Keratinocyte (primary cell): ENCODE data around the gene DENND4B. TPM values are rescaled to one million over a fixed set of nuclear protein-coding genes. Genes with fewer than 3 reads are reported as not detected.

Experiments
- DNase-seq: peaks from one replicate; pipeline ENCODE4 v3.0.0-alpha.2; 2011; ENCODE audit warnings: low read depth, missing footprints, low spot score
- FAIRE-seq: peaks from 2 replicates; lab custom pipeline; 2011; peaks lifted over from hg19 to GRCh38; lab: Jason Lieb, UNC
- H2AFZ ChIP-seq: 2 replicates; pipeline ENCODE4 v1.6.0; 2012; ENCODE audit warnings: low read length, control low read depth, inconsistent platforms; ENCODE audit not compliant: control insufficient read depth
- H3K27ac ChIP-seq: 2 replicates; pipeline ENCODE4 v1.5.1; 2011; ENCODE audit warnings: low read length; ENCODE audit not compliant: control insufficient read depth, insufficient read depth
- H3K27me3 ChIP-seq: 3 replicates; pipeline ENCODE4 v1.6.0; 2011; ENCODE audit warnings: low read length; ENCODE audit not compliant: control insufficient read depth, insufficient read depth; ENCODE audit errors: extremely low read depth
- H3K36me3 ChIP-seq, 2 experiments: 2 replicates in 1 of 2; 3 replicates in 1 of 2; pipeline ENCODE4 v1.5.1; 2011; ENCODE audit warnings: low read length in 2 of 2, mild to moderate bottlenecking in 1 of 2; ENCODE audit not compliant: control insufficient read depth in 2 of 2, insufficient read depth in 2 of 2; ENCODE audit errors: extremely low read depth in 1 of 2
- H3K4me1 ChIP-seq: 3 replicates; pipeline ENCODE4 v1.5.1; 2011; ENCODE audit warnings: low read length; ENCODE audit not compliant: control insufficient read depth, insufficient read depth; ENCODE audit errors: extremely low read depth
- H3K4me2 ChIP-seq: 3 replicates; pipeline ENCODE4 v1.6.0; 2011; ENCODE audit warnings: low read depth, low read length; ENCODE audit not compliant: control insufficient read depth, insufficient read depth; ENCODE audit errors: extremely low read depth
- H3K4me3 ChIP-seq, 3 experiments: fragments of 200-600 bp in 1 of 3; sonication (generic) in 1 of 3; 2 replicates in 2 of 3; 3 replicates in 1 of 3; pipeline ENCODE4 v1.5.1; 2011 to 2016; ENCODE audit warnings: low read length in 3 of 3, mild to moderate bottlenecking in 3 of 3, control low read depth in 2 of 3, inconsistent platforms in 1 of 3, low read depth in 1 of 3, mixed read lengths in 1 of 3, mixed run types in 1 of 3, moderate library complexity in 1 of 3; ENCODE audit not compliant: control insufficient read depth in 2 of 3, insufficient read depth in 2 of 3; ENCODE audit errors: extremely low read depth in 1 of 3
- H3K79me2 ChIP-seq: 2 replicates; pipeline ENCODE4 v1.6.0; 2012; ENCODE audit warnings: low read length; ENCODE audit not compliant: control insufficient read depth, insufficient read depth
- H3K9ac ChIP-seq: 3 replicates; pipeline ENCODE4 v1.6.0; 2011; ENCODE audit warnings: low read length; ENCODE audit not compliant: control insufficient read depth, insufficient read depth; ENCODE audit errors: extremely low read depth
- H3K9me1 ChIP-seq: 3 replicates; pipeline ENCODE4 v1.6.0; 2011; ENCODE audit warnings: low read length; ENCODE audit not compliant: control insufficient read depth, insufficient read depth; ENCODE audit errors: extremely low read depth
- H3K9me3 ChIP-seq: 2 replicates; pipeline ENCODE4 v1.5.1; 2012; ENCODE audit warnings: low read depth, low read length; ENCODE audit not compliant: control insufficient read depth
- H4K20me1 ChIP-seq: 3 replicates; pipeline ENCODE4 v1.6.0; 2011; ENCODE audit warnings: low read length; ENCODE audit not compliant: control insufficient read depth, insufficient read depth; ENCODE audit errors: extremely low read depth
- CTCF ChIP-seq, 3 experiments: IDR thresholded peaks in 1 of 3; conservative IDR thresholded peaks in 1 of 3; optimal IDR thresholded peaks in 1 of 3; 2 replicates in 2 of 3; 3 replicates in 1 of 3; pipeline versions ENCODE3 to v1.5.1; 2011; ENCODE audit warnings: low read length in 3 of 3, mild to moderate bottlenecking in 3 of 3, moderate library complexity in 2 of 3, control low read depth in 1 of 3, inconsistent platforms in 1 of 3; ENCODE audit not compliant: insufficient read depth in 2 of 3; ENCODE audit errors: extremely low read depth in 1 of 3
- EZH2 ChIP-seq: IDR thresholded peaks from one replicate; pipeline ENCODE4 v1.6.1; 2012; ENCODE audit warnings: inconsistent platforms, mild to moderate bottlenecking, low read length, moderate library complexity
- dilution Hi-C: fragments of 300-500 bp; cut with MboI; formaldehyde crosslinking; loops from one replicate; pipeline ENCODE4 v1.7.0; 2020; ENCODE audit warnings: low sequenced_read_pairs; ENCODE audit not compliant: extremely low pct_ligation_motif_present
- polyA plus RNA-seq, 5 experiments: library from polyadenylated mRNA; depleted of rRNA in 3 of 5; stranded (reverse) in 3 of 5; stranded (forward) in 1 of 5; unstranded in 1 of 5; fragments of >200 nt; gene quantifications; 1 replicate in 1 of 5; 2 replicates in 3 of 5; 3 replicates in 1 of 5; pipeline versions ENCODE4 v1.2.1 to v1.2.3, GENCODE V29; 2011 to 2012; ENCODE audit warnings: missing spikeins in 2 of 5, low read depth in 1 of 5, low replicate concordance in 1 of 5

Gene DENND4B
- polyA plus RNA-seq, 1 donor (not counting 4 experiments of a cell fraction or from before 2014, with no cell fraction given), result 7.9 TPM

DNA sequence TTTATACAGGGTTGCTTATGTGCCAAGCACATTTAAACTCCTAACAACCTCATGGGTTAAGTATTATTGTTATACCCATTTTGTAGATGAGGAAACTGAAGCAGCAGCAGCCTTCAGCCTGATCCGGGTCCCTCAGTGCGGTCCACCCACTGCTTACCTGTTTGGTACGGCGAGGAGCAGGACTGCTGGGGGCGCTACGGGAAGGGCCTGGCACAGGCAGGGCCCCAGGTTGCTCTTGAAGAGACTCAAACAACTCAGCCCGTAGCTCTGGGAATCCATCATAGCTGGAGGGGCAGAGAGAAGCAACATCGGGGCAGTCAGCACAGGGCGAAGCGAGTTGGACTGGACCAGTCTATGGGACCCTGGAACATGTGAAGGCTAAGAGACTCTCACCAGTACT is 9.2 kb downstream of the DENND4B start:
- Histone ChIP-seq H3K27ac (no peak overlapping the region), H3K9me3 (no peaks in the 10 kb centered on the region), H3K9me1 (no peaks in the 10 kb centered on the region), H3K4me2 (no peak overlapping the region), H3K36me3 (peaks cover 43 to 45% of the 10 kb centered on the region in 2 experiments), H4K20me1 (no peaks in the 10 kb centered on the region), H3K79me2 (no peaks in the 10 kb centered on the region), H3K4me1 (no peaks in the 10 kb centered on the region), H2AFZ (no peak overlapping the region), H3K9ac (no peak overlapping the region), H3K27me3 (no peaks in the 10 kb centered on the region), H3K4me3 (no peak overlapping the region)
- dilution Hi-C loops, result no loop called here
- no peak for FAIRE-seq
- DNase-seq, result no peak
- no peak for TF ChIP-seq CTCF (optimal IDR thresholded peaks at IDR 0.05 in 1 of 3, IDR thresholded peaks at IDR 0.05 in 1 of 3, conservative IDR thresholded peaks at IDR 0.05 in 1 of 3; ENCODE audit: extremely low read depth in 1 of 3, insufficient read depth in 2 of 3, low read length in 3 of 3)
- no peak for TF ChIP-seq EZH2

DNA sequence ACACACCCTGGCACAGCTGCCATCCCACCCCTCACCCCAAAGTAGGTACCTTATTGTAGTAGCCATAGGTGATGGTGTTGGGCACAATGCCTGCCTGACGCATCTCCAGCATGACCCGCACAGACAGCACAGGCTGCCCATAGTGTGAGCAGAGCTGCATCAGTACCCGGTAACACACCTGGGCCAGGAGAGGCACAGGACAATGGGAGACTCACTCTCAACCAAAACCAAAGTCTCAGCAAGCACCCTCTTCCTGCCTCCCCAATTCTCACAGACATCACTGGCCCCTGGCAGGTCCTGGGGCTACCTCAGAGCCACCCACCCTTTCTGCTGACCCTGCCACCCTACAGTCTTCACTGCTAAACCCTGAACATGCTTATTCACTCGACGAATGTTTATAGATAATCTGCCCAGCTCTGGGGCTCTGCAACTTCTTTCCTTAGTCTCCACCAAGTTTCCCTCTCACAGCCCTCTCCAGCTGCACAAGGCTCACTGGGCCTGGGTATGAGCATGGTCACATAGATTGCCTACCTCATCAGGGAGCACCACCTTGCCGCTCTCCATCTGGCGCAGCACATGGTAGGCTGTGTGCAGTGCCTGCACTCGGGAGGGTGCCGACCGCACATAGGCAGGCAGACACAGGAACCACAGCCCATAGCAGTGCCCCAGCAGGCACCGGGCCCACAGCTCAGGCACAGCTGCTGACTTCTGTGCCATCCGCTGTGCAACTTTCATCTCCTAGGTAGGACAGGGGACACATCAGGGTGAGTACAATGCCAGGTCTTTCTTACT is 10.3 kb downstream of the DENND4B start:
- no peaks in the 10 kb centered on the region for H3K9me1 ChIP-seq
- dilution Hi-C loops, result no loop called here
- no peaks in the 10 kb centered on the region for H3K27me3 ChIP-seq
- H3K4me3 ChIP-seq, result no peak overlapping the region
- no peak overlapping the region for H2AFZ ChIP-seq
- no peak for FAIRE-seq
- H3K4me2 ChIP-seq, result no peak overlapping the region
- H3K36me3 ChIP-seq, result peaks cover 42% of the 10 kb centered on the region in 2 experiments
- H3K27ac ChIP-seq, result no peak overlapping the region
- H4K20me1 ChIP-seq, result no peaks in the 10 kb centered on the region
- H3K9me3 ChIP-seq, result no peaks in the 10 kb centered on the region
- TF ChIP-seq CTCF (optimal IDR thresholded peaks at IDR 0.05 in 1 of 3, IDR thresholded peaks at IDR 0.05 in 1 of 3, conservative IDR thresholded peaks at IDR 0.05 in 1 of 3; ENCODE audit: extremely low read depth in 1 of 3, insufficient read depth in 2 of 3, low read length in 3 of 3) (no peak), EZH2 (no peak)
- no peaks in the 10 kb centered on the region for H3K79me2 ChIP-seq
- no peak for DNase-seq
- H3K4me1 ChIP-seq, result no peaks in the 10 kb centered on the region
- H3K9ac ChIP-seq, result no peak overlapping the region
